ENCODE data around the gene PPIF. TPM values are rescaled to one million over a fixed set of nuclear protein-coding genes. Genes with fewer than 3 reads are reported as not detected.

PPIF gene
- total RNA-seq, 1 donor from 2014 or later: 16.2 TPM

DNA sequence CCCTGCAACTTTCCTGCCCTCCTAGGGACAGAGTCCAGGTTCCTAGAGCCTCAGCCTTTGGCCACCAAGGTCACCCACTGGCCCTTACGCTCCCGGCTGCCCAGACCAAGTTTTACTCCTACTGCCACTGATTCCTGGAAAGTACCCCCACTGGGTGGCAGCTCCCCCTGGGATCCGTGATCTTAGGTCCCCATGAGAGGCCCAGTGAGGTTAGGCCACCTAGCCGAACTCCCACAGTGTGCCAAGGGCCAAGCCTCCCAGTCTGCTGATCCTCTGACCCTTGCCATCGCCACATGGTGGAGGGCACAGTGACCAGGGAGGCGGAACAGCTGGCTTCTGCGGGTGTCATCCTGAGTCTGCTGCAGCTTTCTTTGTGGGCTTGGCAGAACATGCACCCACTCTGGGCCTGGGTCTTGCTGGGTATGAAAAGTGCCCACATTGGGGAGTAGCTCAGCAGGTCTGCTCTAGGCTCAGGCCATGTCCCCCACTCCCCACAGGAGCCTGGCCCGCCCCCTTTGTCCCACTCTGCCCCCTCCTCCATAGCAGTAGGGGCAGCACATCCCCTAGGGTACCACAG, 40.5 kb upstream of the PPIF start:
- H3K9me3 Mint-ChIP-seq (ENCODE audit: low read depth): no peaks in the 10 kb centered on the region
- DNase-seq (ENCODE audit: low spot score): peak; percentile 68
- no peak overlapping the region for H3K27ac Mint-ChIP-seq (ENCODE audit: unreplicated experiment)
- H3K4me1 Mint-ChIP-seq (ENCODE audit: low read depth): no peaks in the 10 kb centered on the region
- H3K27me3 Mint-ChIP-seq (ENCODE audit: low read depth): no peaks in the 10 kb centered on the region
- peaks cover 23% of the 10 kb centered on the region for H3K36me3 Mint-ChIP-seq (ENCODE audit: low read depth)
- TF ChIP-seq, protein P1, sequence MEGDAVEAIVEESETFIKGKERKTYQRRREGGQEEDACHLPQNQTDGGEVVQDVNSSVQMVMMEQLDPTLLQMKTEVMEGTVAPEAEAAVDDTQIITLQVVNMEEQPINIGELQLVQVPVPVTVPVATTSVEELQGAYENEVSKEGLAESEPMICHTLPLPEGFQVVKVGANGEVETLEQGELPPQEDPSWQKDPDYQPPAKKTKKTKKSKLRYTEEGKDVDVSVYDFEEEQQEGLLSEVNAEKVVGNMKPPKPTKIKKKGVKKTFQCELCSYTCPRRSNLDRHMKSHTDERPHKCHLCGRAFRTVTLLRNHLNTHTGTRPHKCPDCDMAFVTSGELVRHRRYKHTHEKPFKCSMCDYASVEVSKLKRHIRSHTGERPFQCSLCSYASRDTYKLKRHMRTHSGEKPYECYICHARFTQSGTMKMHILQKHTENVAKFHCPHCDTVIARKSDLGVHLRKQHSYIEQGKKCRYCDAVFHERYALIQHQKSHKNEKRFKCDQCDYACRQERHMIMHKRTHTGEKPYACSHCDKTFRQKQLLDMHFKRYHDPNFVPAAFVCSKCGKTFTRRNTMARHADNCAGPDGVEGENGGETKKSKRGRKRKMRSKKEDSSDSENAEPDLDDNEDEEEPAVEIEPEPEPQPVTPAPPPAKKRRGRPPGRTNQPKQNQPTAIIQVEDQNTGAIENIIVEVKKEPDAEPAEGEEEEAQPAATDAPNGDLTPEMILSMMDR (IDR thresholded peaks at IDR 0.05): no peak
- H3K4me3 Mint-ChIP-seq (ENCODE audit: unreplicated experiment): no peak overlapping the region

- H3K27me3 Mint-ChIP-seq (ENCODE audit: low read depth): no peaks in the 10 kb centered on the region
- DNase-seq (ENCODE audit: low spot score): peak; percentile 42
- no peak overlapping the region for H3K4me3 Mint-ChIP-seq (ENCODE audit: unreplicated experiment)
- no peak overlapping the region for H3K27ac Mint-ChIP-seq (ENCODE audit: unreplicated experiment)
- no peaks in the 10 kb centered on the region for H3K4me1 Mint-ChIP-seq (ENCODE audit: low read depth)
- TF ChIP-seq, protein P1 (IDR thresholded peaks at IDR 0.05): no peak
- no peaks in the 10 kb centered on the region for H3K9me3 Mint-ChIP-seq (ENCODE audit: low read depth)
- peaks cover 26% of the 10 kb centered on the region for H3K36me3 Mint-ChIP-seq (ENCODE audit: low read depth)
Measured at GRCh38 chr10:79308016-79308415, 39.3 kb upstream of the PPIF start.

GRCh38 chr10:79308969-79309665, 38.2 kb upstream of the PPIF start:
- TF ChIP-seq, protein P1 (IDR thresholded peaks at IDR 0.05): no peak
- no peaks in the 10 kb centered on the region for H3K27me3 Mint-ChIP-seq (ENCODE audit: low read depth)
- DNase-seq (ENCODE audit: low spot score): peak; percentile 82
- H3K36me3 Mint-ChIP-seq (ENCODE audit: low read depth): peaks cover 32% of the 10 kb centered on the region
- H3K4me1 Mint-ChIP-seq (ENCODE audit: low read depth): no peaks in the 10 kb centered on the region
- no peak overlapping the region for H3K4me3 Mint-ChIP-seq (ENCODE audit: unreplicated experiment)
- H3K9me3 Mint-ChIP-seq (ENCODE audit: low read depth): no peaks in the 10 kb centered on the region
- H3K27ac Mint-ChIP-seq (ENCODE audit: unreplicated experiment): no peak overlapping the region

DNA sequence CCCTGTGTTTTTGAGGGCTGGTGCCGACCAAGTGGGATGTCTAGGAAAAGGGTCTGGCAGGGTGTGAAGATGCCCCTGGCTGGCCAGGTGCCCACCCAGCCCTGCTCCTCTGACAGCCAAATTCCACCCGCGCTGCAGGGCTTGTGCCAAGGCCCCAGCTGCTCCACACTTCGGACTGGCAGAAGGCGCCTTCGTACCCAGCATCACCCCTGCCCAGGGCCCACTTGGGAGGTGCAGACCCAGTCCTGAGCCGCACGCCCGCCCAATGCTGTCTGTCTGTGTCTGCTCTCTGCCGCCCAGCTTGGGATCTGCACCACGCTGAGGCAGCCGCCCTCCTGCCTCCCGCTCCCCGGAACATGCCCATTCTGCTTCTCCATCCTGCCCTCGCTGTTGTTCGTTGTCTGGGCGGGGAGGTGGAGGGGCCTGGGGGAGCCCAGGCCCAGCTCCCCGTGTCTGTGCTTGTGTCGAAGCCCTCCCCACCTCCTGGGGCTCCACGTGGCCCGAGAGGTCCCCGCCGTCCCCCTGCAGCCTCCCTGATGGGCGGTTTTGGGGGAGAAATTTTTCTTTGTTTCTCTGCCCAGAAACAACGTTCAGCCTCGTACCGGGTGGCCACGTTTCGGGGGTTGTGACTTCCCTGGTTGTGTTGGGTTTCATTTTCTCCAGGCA, 36.9 kb upstream of the PPIF start:
- TF ChIP-seq, protein P1 (IDR thresholded peaks at IDR 0.05): no peak
- H3K27ac Mint-ChIP-seq (ENCODE audit: unreplicated experiment): no peak overlapping the region
- no peak overlapping the region for H3K4me3 Mint-ChIP-seq (ENCODE audit: unreplicated experiment)
- H3K4me1 Mint-ChIP-seq (ENCODE audit: low read depth): no peaks in the 10 kb centered on the region
- H3K27me3 Mint-ChIP-seq (ENCODE audit: low read depth): no peaks in the 10 kb centered on the region
- peaks cover 30% of the 10 kb centered on the region for H3K36me3 Mint-ChIP-seq (ENCODE audit: low read depth)
- H3K9me3 Mint-ChIP-seq (ENCODE audit: low read depth): no peaks in the 10 kb centered on the region
- DNase-seq (ENCODE audit: low spot score): peak; percentile 93

- Mint-ChIP-seq H3K36me3 (ENCODE audit: low read depth) (peaks cover 33% of the 10 kb centered on the region), H3K4me1 (ENCODE audit: low read depth) (peaks cover 2% of the 10 kb centered on the region), H3K27me3 (ENCODE audit: low read depth) (no peaks in the 10 kb centered on the region), H3K27ac (ENCODE audit: unreplicated experiment) (no peak overlapping the region), H3K9me3 (ENCODE audit: low read depth) (no peaks in the 10 kb centered on the region), H3K4me3 (ENCODE audit: unreplicated experiment) (no peak overlapping the region)
- TF ChIP-seq, protein P1 (IDR thresholded peaks at IDR 0.05): no peak
- DNase-seq (ENCODE audit: low spot score): peak; percentile 81
Measured at GRCh38 chr10:79310911-79311573, 36.2 kb upstream of the PPIF start.
